GM21447 (cell line): ENCODE data around the gene OR13C8.

Experiments used
- ATAC-seq: cut with Tn5 transposase; IDR thresholded peaks from one replicate; pipeline ENCODE4 v1.9.1; 2021; ENCODE audit not compliant: unreplicated experiment

OR13C8 gene

GRCh38 chr9:104608336-104608735 is 39.4 kb downstream of the OR13C8 start:
- no peak for ATAC-seq

DNA sequence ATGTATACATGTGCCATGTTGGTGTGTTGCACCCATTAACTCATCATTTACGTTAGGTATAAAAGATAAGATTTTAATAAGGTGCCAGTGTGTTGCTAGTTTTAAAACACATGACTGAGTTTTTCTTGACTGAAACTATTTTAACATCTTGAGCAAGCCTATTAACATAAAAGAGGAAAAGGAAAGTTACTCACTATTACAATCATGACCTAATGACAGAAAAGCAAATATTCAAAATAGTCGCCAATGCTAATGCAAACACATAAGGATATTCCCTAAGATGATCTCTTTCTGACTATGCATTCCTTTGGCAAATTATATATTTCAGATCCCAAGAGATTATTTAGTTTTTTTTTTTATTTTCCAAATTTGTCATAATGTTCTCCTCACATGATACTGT is 42.2 kb downstream of the OR13C8 start:
- no peak for ATAC-seq

DNA sequence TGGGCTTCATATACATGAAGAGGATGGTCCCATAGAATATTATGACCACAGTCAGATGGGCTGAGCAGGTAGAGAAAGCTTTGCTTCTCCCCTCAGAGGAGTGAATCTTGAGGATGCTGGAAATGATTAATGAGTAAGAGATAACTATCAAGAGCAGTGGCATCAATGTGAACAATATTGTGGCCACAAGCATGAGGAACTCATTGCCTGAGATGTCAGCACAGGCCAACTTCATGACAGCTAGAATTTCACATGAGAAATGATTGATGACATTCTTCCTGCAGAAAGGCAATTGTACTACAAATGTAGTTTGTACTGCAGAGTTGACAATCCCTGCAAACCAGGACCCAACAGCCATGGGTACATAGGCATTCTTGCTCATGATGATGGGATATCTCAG is 48.5 kb downstream of the OR13C8 start:
- no peak for ATAC-seq

DNA sequence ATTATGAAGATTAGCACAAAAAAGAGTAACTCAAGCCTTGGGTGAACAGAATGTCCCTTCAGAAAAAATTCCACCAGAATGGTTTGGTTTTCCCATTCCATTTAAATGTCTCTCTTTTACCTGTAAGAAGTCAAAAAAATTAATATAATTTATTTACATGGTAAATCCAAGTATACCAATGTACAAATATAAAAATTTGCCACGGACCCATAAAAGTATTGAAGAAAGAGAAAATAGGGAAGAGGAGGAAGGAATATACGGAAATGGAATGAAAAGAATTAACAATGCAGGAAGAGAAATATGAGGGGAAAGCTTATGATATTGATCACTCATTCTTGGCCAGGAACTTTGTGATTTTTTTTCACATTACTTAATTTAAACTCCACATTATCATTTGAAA is 49.1 kb downstream of the OR13C8 start, which contains the start of gene OR13C9:
Gene OR13C9 (minus strand): TSS at position 101 of the 400 bp plus-strand sequence. CDS start 0 bp downstream, at position 101.
- ATAC-seq = no peak
